ENCODE measurements around the gene MTF2. TPM values are rescaled to one million over a fixed set of nuclear protein-coding genes. Genes with fewer than 3 reads are reported as not detected.
"Not testable (repeated sequence)": the region's sequence is repeated elsewhere in the genome, so short reads cannot be mapped to it uniquely, and the experiment has no call there.

The MTF2 gene
- total RNA-seq, 2 donors from 2014 or later: 26.5 to 33.4 TPM

DNA sequence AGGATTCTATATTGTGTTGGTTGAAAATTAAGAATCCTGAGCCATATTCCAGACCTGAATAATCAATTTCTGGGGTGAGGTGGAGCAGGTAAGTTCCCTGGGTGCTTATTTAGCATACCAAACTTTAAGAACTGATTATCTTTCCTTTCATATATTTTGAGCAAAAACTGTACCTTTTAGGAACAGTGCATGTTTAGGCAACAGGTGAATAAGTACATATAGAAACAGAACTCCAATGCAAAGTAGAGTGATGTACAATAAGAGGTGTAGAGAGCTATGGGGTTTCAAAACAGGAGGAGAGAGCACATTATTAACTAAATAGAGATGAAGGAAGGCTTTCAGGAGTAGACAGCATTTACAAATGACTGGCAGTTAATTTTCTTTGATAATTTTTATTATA lies 72.4 kb downstream of the MTF2 start:
- intact Hi-C loops (cut with DNase I): no loop called here
- no peak overlapping the region for H3K27ac ChIP-seq
- no peak for TF ChIP-seq CTCF (IDR thresholded peaks at IDR 0.05)

DNA sequence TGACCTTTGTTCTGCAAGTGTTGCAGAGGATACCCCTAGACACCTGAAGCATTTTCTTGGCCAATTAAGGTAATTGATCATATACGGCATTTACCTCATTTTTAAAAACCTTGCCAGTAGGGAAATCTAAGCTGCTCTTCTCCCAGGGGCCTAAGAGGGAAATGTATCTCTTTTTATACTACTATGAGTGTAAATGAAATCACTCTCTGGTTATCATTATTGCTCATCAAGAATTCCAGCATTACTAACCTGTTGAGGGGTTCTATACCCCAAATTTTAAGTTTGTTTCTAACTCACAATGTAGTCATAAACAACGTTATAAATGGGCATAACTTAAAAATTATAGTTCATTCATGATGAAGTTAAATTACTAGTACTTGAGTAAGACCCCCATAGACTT lies 73.8 kb downstream of the MTF2 start:
- no peak overlapping the region for H3K9ac ChIP-seq (ENCODE audit: low read depth in 2 of 2, low read length in 2 of 2)
- TF ChIP-seq CTCF (IDR thresholded peaks at IDR 0.05): no peak

More for the DNA sequence above, 72.4 kb downstream of the MTF2 start:
- Histone ChIP-seq H3K27me3 (no peaks in the 10 kb centered on the region), H3K9me3 (no peaks in the 10 kb centered on the region), H3K36me3 (no peaks in the 10 kb centered on the region), H3K9ac (ENCODE audit: low read depth in 2 of 2, low read length in 2 of 2) (no peak overlapping the region), H3K4me3 (no peak overlapping the region), H3K4me1 (no peaks in the 10 kb centered on the region)
- DNase-seq: no peak

GRCh38 chr1:93154898-93155297 lies 75.8 kb downstream of the MTF2 start:
- no peaks in the 10 kb centered on the region for H3K36me3 ChIP-seq
- H3K27ac ChIP-seq: no peak overlapping the region
- H3K27me3 ChIP-seq: no peaks in the 10 kb centered on the region
- H3K9ac ChIP-seq (ENCODE audit: low read depth in 2 of 2, low read length in 2 of 2): no peak overlapping the region
- intact Hi-C loops (cut with DNase I): no loop called here
- peaks cover 6% of the 10 kb centered on the region for H3K4me1 ChIP-seq
- H3K4me3 ChIP-seq: no peak overlapping the region
- no peak for DNase-seq
- H3K9me3 ChIP-seq: no peaks in the 10 kb centered on the region
- no peak for TF ChIP-seq CTCF (IDR thresholded peaks at IDR 0.05)

More for the DNA sequence above, 73.8 kb downstream of the MTF2 start:
- H3K27ac ChIP-seq: no peak overlapping the region
- no peak overlapping the region for H3K4me3 ChIP-seq
- intact Hi-C loops (cut with DNase I): no loop called here
- no peaks in the 10 kb centered on the region for H3K36me3 ChIP-seq
- no peaks in the 10 kb centered on the region for H3K4me1 ChIP-seq
- H3K27me3 ChIP-seq: no peaks in the 10 kb centered on the region
- no peaks in the 10 kb centered on the region for H3K9me3 ChIP-seq
- DNase-seq: no peak

DNA sequence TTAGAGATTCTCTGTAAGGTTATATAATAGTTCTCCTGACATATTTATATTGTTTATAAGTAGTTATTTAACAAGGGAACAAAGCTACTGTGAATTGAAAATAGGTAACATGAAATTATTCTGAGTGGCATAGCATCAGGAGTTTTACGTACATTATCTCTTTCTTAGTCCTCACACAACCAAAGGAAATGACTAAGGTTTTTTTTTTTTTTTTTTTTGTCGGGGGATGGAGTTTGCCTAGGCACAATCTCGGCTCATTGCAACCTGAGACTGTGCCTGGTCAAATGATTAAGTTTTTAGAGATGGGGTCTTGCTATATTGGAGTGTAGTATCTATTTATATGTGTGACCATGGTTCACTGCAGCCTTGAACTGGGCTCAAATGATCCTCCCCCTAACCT lies 76.3 kb downstream of the MTF2 start:
- intact Hi-C loops (cut with DNase I): no loop called here
- no peak for TF ChIP-seq CTCF (IDR thresholded peaks at IDR 0.05)
- Histone ChIP-seq H3K4me1 (peaks cover 7% of the 10 kb centered on the region), H3K27me3 (no peaks in the 10 kb centered on the region), H3K9ac (ENCODE audit: low read depth in 2 of 2, low read length in 2 of 2) (no peak overlapping the region), H3K36me3 (no peaks in the 10 kb centered on the region), H3K27ac (no peak overlapping the region), H3K4me3 (no peak overlapping the region), H3K9me3 (no peaks in the 10 kb centered on the region)
- DNase-seq: no peak

DNA sequence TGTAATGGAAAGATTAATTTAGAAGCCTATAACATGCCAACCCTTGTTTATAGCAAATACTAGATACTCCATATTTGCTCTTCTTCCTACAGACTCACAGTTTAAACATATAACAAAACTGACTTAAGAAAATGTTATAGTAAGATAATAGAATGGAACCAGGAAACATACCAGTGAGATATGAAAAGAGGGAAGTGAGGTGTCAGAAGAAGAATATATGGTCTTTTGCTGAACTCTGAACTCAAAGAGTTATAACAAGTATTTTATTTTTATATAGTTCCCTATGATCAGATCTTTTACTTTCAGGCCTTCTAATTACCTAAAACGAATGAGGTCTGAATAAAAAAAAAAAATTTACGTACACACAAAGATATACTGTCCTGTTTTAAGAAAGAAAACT lies 80.3 kb downstream of the MTF2 start:
- intact Hi-C loops (cut with DNase I): no loop called here
- Histone ChIP-seq H3K27me3 (no peaks in the 10 kb centered on the region), H3K36me3 (no peaks in the 10 kb centered on the region), H3K4me3 (no peak overlapping the region), H3K27ac (peak overlapping the region; percentile 42), H3K9me3 (no peaks in the 10 kb centered on the region), H3K9ac (ENCODE audit: low read depth in 2 of 2, low read length in 2 of 2) (no peak overlapping the region), H3K4me1 (peaks cover 7% of the 10 kb centered on the region)
- no peak for DNase-seq
- no peak for TF ChIP-seq CTCF (IDR thresholded peaks at IDR 0.05)

DNA sequence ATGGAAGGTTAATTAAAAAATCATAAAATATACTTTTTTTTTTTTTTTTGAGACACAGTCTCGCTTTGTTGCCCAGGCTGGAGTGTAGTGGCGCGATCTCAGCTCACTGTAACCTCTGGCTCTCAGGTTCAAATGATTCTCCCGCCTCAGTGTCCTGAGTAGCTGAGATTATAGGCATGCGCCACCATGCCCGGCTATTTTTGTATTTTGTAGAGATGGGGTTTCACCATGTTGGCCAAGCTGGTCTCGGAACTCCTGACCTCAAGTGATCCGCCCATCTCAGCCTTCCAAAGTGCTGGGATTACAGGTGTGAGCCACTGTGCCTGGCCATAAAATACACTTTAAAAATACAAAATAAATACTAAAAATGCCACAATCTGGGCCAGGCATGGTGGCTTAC lies 84.2 kb downstream of the MTF2 start:
- H3K4me3 ChIP-seq; intact Hi-C loops (cut with DNase I); H3K27ac ChIP-seq; H3K9me3 ChIP-seq; H3K27me3 ChIP-seq; H3K36me3 ChIP-seq; H3K9ac ChIP-seq (ENCODE audit: low read depth in 2 of 2, low read length in 2 of 2); DNase-seq; H3K4me1 ChIP-seq: not testable (repeated sequence)
